Lung (tissue), 12 donors: ENCODE results near the gene PIGH. TPM values are rescaled to one million over a fixed set of nuclear protein-coding genes. Genes with fewer than 3 reads are reported as not detected.

Experiments
- ATAC-seq: fragments of 200-7000 bp; cut with Tn5 transposase; one replicate; pipeline ENCODE4 v1.9.1; 2020; ENCODE audit warnings: moderate number of reproducible peaks; ENCODE audit not compliant: insufficient read depth, low FRiP score
- DNase-seq, 3 donors: peaks; one replicate each; pipeline ENCODE4 v3.0.0-alpha.2; 2013 to 2017
- H3K27ac ChIP-seq, 2 donors: one replicate each; pipeline ENCODE4 v1.5.1; 2013; ENCODE audit warnings: mild to moderate bottlenecking in 2 of 2, moderate library complexity in 2 of 2, control low read depth in 1 of 2, inconsistent platforms in 1 of 2, low read depth in 1 of 2, low read length in 1 of 2
- H3K27me3 ChIP-seq, 3 donors: one replicate each; pipeline ENCODE4 v1.5.1; 2013; ENCODE audit warnings: low read length in 2 of 3; ENCODE audit not compliant: control insufficient read depth in 3 of 3, insufficient read depth in 3 of 3
- H3K36me3 ChIP-seq, 4 donors: one replicate each; pipeline ENCODE4 v1.5.1; 2013; ENCODE audit warnings: low read length in 4 of 4, mild to moderate bottlenecking in 1 of 4, moderate library complexity in 1 of 4; ENCODE audit not compliant: control insufficient read depth in 4 of 4, insufficient read depth in 4 of 4
- H3K4me1 ChIP-seq, 5 donors: one replicate each; pipeline ENCODE4 v1.5.1; 2013; ENCODE audit warnings: low read length in 5 of 5, mild to moderate bottlenecking in 2 of 5, moderate library complexity in 1 of 5; ENCODE audit not compliant: control insufficient read depth in 5 of 5, insufficient read depth in 5 of 5
- H3K4me3 ChIP-seq: one replicate; pipeline ENCODE4 v1.5.1; 2013; ENCODE audit warnings: mild to moderate bottlenecking, control low read depth, moderate library complexity
- H3K9ac ChIP-seq, 2 donors: one replicate each; pipeline ENCODE4 v1.5.1; 2013; ENCODE audit warnings: low read length in 2 of 2, control low read depth in 1 of 2; ENCODE audit not compliant: insufficient read depth in 1 of 2
- H3K9me3 ChIP-seq, 4 donors: one replicate each; pipeline ENCODE4 v1.5.1; 2013; ENCODE audit warnings: low read length in 3 of 4, mild to moderate bottlenecking in 1 of 4, moderate library complexity in 1 of 4; ENCODE audit not compliant: control insufficient read depth in 4 of 4, insufficient read depth in 3 of 4
- CTCF ChIP-seq: IDR thresholded peaks from 2 replicates; pipeline ENCODE4 v1.5.1; 2012; ENCODE audit warnings: mild to moderate bottlenecking; ENCODE audit errors: control extremely low read depth, extremely low read depth
- WGBS, 2 donors: extraction: QIAGEN DNeasy Blood & Tissue Kit; methylation state at CpG; one replicate each; pipeline ENCODE4 v1.1.7; 2013; 5-methylcytosine and 5-hydroxymethylcytosine counted together
- polyA plus RNA-seq, 2 donors: library from polyadenylated mRNA; stranded (reverse); fragments of 200-250 nt; gene quantifications; one replicate each; pipeline ENCODE4 v1.2.1, GENCODE V29; 2013
- total RNA-seq, 2 donors: library from RNA; depleted of rRNA in 1 of 2; stranded (reverse); fragments of >200 nt in 1 of 2; gene quantifications; one replicate each; pipeline ENCODE4 v1.2.1, GENCODE V29; 2014 to 2021
- donor health status: control.
- donor health status: control.
- donor health status: Bipolar disorder and iron deficiency.
- donor health status: healthy.
- donor health status: DM: yes; HTN: yes; CAD: no.

The PIGH gene
- total and polyA plus RNA-seq, 4 donors = 20.6 to 29.5 (median 22.1) TPM

GRCh38 chr14:67623114-67623513 is 23.0 kb upstream of the PIGH start:
- peaks cover 0 to 5% (median 0%) of the 10 kb centered on the region in 5 donors for H3K4me1 ChIP-seq
- 3 to 13% methylated on average over 2 of the region's 2 CpGs for WGBS, 2 donors
- H3K4me3 ChIP-seq = no peak overlapping the region
- peak overlapping the region in 1 of 2 donors; percentile 52 for H3K27ac ChIP-seq
- no peak for TF ChIP-seq CTCF
- no peaks in the 10 kb centered on the region for H3K9me3 ChIP-seq
- H3K27me3 ChIP-seq = peaks cover 0 to 4% (median 3%) of the 10 kb centered on the region in 3 donors
- no peak overlapping the region for H3K9ac ChIP-seq
- DNase-seq (peak in 1 of 3 donors; percentile 31), ATAC-seq (no peak)
- no peaks in the 10 kb centered on the region for H3K36me3 ChIP-seq

DNA sequence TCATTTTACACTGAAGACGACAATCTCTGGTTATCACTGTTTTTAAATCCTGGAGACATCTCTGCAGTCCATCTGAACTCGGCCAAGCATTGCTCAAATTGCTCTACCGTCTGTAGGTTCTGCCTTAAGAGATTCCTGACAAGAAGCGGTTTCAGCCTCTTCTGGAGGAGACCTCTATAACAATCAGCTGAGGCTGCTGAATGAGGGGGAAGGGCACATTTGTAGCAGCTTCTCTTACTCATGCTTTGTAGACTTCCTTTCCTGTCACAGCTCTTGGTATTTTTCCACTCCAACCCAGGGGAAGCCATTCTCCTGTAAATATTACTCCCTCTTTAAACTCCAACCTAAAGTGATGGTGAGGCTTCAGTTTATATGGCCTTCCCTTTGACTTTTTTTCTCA is 22.6 kb upstream of the PIGH start:
- Histone ChIP-seq H3K27ac (no peak overlapping the region), H3K27me3 (peaks cover 0 to 4% (median 3%) of the 10 kb centered on the region in 3 donors), H3K9me3 (no peaks in the 10 kb centered on the region), H3K9ac (no peak overlapping the region), H3K4me1 (peaks cover 0 to 5% (median 0%) of the 10 kb centered on the region in 5 donors), H3K4me3 (no peak overlapping the region), H3K36me3 (no peaks in the 10 kb centered on the region)
- no peak for ATAC-seq
- TF ChIP-seq CTCF = no peak
- peak in 2 of 3 donors; percentile 60 to 65 for DNase-seq
- WGBS, 2 donors = 28 to 38% methylated on average over 4 of the region's 4 CpGs

DNA sequence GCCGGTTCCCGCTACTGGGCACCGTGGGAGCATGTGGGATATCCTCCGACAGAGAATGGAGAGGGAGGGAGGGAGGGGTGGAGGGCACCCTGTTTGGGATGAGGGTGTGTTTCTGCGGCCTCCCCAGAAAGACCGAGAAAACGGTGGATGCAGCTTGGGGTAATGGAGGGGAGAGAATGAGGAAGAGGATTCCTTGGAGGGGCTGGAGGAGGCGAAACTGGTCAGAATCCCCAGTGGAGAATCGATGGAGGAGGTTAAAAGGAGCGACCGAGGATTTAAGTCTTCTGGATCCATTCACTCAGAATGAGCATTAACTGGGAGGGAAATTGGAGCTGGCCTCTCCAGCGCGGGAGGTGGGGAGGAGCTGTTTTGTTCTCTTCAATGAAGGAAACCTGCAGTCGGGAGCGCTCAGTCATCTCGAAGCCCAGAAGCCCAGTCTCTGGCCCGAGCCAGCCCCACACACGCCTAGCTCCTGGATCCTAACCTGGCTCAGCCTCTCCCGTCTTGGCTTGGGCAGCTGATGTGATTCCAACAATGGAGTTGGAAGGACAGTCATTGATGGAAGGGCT is 20.2 kb upstream of the PIGH start:
- peaks cover 0 to 4% (median 3%) of the 10 kb centered on the region in 3 donors for H3K27me3 ChIP-seq
- TF ChIP-seq CTCF = no peak
- H3K9me3 ChIP-seq = no peaks in the 10 kb centered on the region
- peaks cover 0 to 5% (median 0%) of the 10 kb centered on the region in 5 donors for H3K4me1 ChIP-seq
- H3K27ac ChIP-seq = peak overlapping the region; percentile 29 to 38
- ATAC-seq (no peak), DNase-seq (peak; percentile 22 to 37 (median 27))
- 10 to 12% methylated on average over 19 of the region's 19 CpGs for WGBS, 2 donors
- H3K4me3 ChIP-seq = peak overlapping the region; percentile 46
- H3K9ac ChIP-seq = peak overlapping the region; percentile 26 to 53
- no peaks in the 10 kb centered on the region for H3K36me3 ChIP-seq
